Ureter (tissue), 1 donor: ENCODE results near the gene KCNK3. TPM values are rescaled to one million over a fixed set of nuclear protein-coding genes. Genes with fewer than 3 reads are reported as not detected.
"Not testable (repeated sequence)": the region's sequence is repeated elsewhere in the genome, so short reads cannot be mapped to it uniquely, and the experiment has no call there.

ENCODE experiments used
- DNase-seq: peaks from one replicate; pipeline ENCODE4 v3.0.0-alpha.2; 2020; ENCODE audit warnings: low spot score
- total RNA-seq: library from RNA; stranded (reverse); gene quantifications from one replicate; pipeline ENCODE4 v1.2.4, GENCODE V29; 2023
- donor health status: DM: yes; HTN: yes; CAD: no.

The KCNK3 gene
- total RNA-seq, 1 donor from 2014 or later: 9.2 TPM

DNA sequence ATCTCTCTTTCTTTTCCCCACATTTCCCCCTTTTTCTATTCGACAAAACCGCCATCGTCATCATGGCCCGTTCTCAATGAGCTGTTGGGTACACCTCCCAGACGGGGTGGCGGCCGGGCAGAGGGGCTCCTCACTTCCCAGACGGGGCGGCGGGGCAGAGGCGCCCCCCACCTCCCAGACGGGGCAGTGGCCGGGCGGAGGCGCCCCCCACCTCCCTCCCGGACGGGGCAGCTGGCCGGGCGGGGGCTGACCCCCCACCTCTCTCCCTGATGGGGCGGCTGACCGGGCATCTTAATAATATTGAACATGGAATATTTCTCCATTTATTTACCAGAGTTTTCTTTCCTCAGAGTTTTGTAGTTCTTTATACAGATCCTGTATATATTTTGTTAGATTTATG is 27.2 kb upstream of the KCNK3 start:
- not testable (repeated sequence) for DNase-seq

DNA sequence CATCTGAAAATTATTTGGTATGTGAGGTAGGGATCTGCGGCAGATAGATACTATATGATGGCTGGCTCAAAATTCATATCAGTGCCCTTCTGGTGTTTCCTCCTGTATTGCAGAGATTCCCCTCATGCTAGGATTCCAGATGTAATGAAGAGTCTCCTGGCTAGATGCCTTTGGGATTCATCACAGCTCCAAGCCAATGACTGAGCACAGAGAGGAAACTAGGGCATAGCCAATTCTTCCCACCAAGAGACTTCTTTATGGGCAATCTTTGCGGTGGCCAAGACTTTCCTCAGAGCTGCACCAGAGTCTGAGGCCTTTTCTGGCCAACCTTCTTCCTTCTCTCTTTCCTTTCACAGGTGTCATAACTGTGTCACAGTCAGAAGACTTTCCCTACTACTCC is 25.9 kb upstream of the KCNK3 start:
- no peak for DNase-seq

DNA sequence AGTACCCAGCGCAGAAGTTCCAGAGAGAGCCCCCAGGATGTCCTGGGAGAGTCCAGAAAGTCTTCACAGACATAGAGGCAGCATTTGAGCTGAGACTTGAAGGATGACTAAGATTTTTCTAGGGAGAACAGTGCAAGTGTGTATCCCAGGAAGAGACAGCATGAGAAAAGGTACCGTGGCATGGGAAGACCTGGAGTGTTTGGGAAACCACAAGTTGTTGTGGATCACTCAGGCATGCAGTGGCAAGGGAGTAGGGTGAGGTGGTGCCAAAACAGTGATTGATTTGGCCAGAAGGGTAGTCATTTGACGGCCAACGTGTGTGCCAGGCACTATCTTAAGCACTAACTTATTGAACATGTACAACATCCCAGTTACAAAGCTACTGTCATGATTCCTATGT is 24.5 kb upstream of the KCNK3 start:
- no peak for DNase-seq

- DNase-seq: no peak
Observed at GRCh38 chr2:26668856-26669750, 23.4 kb upstream of the KCNK3 start.

- DNase-seq: no peak
Observed at GRCh38 chr2:26670171-26670570, 22.4 kb upstream of the KCNK3 start.

GRCh38 chr2:26670931-26671460 is 21.5 kb upstream of the KCNK3 start:
- DNase-seq: no peak

- DNase-seq: no peak
Observed at GRCh38 chr2:26671691-26672090, 20.8 kb upstream of the KCNK3 start.

- no peak for DNase-seq
Observed at GRCh38 chr2:26672112-26672817, 20.3 kb upstream of the KCNK3 start.

GRCh38 chr2:26672818-26673393 is 19.6 kb upstream of the KCNK3 start:
- no peak for DNase-seq

GRCh38 chr2:26674002-26674751 is 18.3 kb upstream of the KCNK3 start:
- no peak for DNase-seq

DNA sequence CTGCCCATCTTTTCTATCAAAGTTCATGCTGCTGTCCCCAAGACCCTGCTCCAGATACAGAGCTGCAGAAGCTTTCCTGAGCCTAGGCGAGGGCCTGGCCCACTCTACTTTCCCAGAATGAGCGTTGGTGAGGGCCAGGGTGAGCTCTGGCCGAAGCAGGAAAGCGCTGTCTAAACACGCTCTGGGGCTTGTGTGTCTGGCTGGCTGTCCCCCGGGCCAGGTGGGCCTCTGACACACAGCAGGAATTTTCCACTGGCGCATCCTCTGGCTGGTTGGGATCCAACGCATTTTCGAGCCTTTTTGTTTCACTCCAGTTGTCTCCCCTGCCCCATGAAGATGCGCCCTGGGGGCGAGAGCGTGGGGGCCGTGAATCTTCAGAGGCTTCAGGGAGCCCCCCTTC is 17.8 kb upstream of the KCNK3 start:
- DNase-seq: no peak

GRCh38 chr2:26675651-26676255 is 16.8 kb upstream of the KCNK3 start:
- no peak for DNase-seq

DNA sequence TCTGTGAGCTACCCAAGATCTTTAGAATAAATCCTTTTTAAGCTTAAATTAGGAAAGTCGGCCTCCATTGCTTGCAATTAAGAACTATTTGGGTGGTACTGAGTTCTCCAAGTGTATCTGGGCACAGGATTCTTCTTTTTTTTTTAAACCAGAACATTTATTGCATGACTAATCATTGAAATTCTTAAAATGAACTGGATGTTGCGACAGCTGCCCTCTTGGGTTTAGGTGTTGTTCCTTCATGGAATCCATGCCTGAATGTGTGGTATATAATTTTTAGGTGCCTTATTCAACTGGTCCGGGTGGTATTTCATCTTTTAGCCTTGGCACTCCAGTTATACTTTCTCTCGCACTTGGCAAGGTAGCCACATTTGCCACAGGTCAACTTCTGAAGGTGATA is 14.5 kb upstream of the KCNK3 start:
- DNase-seq: no peak

DNA sequence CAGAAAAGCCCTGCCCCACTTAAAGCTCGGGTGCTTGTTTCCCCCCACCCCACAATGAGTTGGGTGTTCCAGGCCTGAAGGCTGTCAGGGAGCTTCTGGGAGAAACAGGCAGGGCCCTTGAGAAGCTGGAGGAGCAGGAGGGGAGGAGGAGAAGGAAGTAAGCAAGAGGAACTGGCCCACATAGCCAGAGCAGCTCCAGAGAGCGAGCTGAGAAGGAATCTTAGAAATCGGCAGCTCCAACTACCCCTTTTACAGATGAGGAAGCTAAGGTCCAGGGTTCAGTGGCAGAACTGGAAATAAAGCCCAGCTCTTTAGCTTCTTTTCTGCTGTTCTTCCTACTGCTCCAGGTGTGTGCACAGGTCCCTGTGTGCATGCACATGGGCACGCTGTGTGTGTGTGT is 12.7 kb upstream of the KCNK3 start:
- DNase-seq: no peak

DNA sequence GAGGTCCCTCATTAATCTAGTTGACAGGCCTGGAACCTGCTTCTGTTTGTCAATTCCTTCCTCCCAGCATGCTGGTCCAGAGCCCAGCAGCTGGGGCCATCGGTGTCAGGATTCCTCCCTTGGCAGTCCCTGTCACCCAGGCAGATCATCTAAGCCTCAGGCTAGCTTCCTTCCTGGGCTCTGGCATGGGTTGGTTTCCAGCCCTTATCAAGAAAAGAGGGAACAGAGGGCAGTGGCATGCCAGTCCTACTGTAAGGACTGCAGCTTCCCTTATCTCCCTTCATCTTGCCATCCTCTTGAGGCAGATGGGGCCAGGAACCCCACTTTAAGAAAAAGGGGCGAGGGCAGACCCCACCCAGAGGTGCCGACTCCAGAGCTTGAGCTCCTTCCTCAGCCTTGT is 10.9 kb upstream of the KCNK3 start:
- DNase-seq: no peak

DNA sequence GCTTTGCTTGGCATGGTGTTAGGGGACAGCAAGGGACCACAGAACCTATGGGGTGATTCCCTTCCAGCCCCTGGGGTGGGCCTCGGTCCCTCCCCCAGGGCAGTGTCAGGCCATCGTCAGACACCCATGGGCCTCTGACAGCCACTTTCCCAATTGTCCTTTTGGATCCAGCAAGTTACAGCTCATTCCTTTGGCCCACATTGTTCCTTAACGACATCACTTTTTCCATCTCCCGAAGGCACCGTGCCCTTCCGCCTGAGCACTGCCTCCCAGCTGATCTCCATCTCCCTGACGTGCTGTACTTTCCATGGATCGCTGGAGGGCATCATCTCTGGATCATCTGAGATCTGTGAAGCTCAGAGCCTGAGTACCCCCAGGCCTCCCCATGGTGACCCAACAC is 10.4 kb upstream of the KCNK3 start:
- DNase-seq: no peak

GRCh38 chr2:26683583-26683982 is 8.9 kb upstream of the KCNK3 start:
- no peak for DNase-seq

GRCh38 chr2:26685341-26685740 is 7.2 kb upstream of the KCNK3 start:
- DNase-seq: no peak

- DNase-seq: no peak
Observed at GRCh38 chr2:26685989-26686839, 6.3 kb upstream of the KCNK3 start.

DNA sequence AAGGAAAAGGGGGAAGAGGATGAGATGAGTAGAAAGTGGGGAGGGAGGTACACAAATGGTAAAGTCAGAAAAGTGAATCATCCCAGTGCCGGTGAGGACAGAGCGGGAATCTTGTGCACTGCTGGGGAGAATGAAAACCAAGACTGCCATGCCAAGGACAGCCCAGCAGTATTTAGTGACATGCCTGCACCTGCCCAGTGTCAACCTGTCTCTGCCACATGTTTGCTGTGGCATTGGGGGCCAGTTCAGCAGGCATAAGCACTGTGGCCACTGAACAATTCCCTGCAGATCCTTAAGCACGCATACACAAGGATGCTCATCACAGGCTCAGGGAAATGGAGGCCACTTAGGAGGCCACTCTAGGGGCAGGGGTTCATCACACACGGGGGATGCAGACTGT is 5.2 kb upstream of the KCNK3 start:
- DNase-seq: no peak

DNA sequence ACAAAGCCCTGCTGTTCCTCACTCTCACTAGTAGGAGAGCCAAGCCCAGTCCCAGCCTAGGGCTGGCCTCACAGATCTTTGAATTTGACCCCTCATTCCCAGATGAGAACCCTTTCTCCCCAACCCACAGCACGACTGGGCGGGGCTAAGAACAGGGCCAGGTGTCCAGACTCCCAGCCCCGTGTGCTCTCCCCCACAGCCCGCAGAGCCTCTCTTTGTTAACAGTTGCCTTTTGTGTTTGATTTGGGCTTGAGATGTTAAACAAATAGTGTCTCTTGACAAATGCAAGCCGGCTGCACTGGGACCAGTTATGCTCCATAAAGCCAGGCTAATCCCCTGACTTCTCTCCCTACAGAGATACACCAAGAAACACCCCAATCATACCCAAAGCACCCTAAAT is 4.7 kb upstream of the KCNK3 start:
- no peak for DNase-seq
